RWPE1 (cell line): ENCODE measurements around the gene TRIM47.

Experiments used
- CTCF ChIA-PET: fragments of 350-600 bp; sonication (Branson Sonifier 250); formaldehyde crosslinking; extraction: SDS; loops from one replicate; lab custom pipeline; 2021; lab: Yijun Ruan, JAX
- POLR2A ChIA-PET: fragments of 400-600 bp; formaldehyde crosslinking; extraction: SDS; loops from one replicate; lab custom pipeline; 2020; ENCODE audit warnings: antibody characterized with exemption; ENCODE audit not compliant: low non-redundant PET; lab: Yijun Ruan, JAX
- DNase-seq: peaks from one replicate; pipeline ENCODE4 v3.0.0; 2012; ENCODE audit warnings: low spot score
- H3K27ac ChIP-seq: fragments of 450-650 bp; 2 replicates; pipeline ENCODE4 v1.5.1; 2017
- TF ChIP-seq, protein P1 (sequence below): fragments of 450-650 bp; conservative IDR thresholded peaks from 2 replicates; pipeline ENCODE4 v1.5.1; 2017; ENCODE audit warnings: low read depth, mild to moderate bottlenecking

Gene TRIM47

DNA sequence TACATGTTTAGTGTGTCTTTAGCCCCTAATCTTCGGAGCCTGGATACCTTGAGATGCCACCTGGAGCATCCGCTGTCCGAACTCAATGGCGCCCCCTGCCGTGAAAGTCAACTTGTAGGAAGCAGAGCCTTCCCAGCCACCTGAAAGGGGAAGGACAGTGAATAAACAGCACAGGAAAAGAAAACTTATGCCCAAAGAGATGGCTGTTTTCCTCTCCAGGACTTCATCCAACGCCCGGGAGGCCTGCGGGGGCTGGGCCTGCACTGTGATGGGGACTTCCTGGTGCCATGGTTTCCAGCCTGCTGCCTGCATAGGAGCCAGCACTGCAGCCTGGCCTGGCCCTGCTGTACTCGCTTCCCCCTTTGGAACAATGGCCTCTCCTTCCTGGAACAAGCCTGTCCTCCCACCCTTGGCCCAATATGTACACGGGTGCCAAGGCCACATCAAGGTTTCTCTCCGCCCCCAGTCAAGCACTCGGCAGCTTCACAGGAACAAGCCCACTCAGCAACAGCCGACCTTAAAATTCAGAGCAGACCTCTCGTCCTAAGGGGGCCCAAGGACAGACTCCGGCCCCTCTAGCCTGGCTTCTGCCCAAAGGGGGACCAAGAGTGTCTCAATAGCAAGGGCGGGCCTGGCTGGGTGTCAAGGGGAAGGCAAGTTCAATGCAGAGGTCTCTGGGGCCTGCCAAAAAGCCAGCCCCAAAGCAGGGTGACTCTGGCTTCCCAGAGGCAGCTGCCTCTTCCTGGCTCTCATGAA lies 29.7 kb downstream of the TRIM47 start:
- DNase-seq: peak; percentile 25
- ChIA-PET POLR2A (no interaction called here), CTCF (interaction anchor here (0.6 to 1.3 kb wide), 5 partner anchors 11 to 22 kb away, joined by 3 to 4 read pairs (median 3); no protein-coding TSS in a partner anchor)
- TF ChIP-seq, protein P1, sequence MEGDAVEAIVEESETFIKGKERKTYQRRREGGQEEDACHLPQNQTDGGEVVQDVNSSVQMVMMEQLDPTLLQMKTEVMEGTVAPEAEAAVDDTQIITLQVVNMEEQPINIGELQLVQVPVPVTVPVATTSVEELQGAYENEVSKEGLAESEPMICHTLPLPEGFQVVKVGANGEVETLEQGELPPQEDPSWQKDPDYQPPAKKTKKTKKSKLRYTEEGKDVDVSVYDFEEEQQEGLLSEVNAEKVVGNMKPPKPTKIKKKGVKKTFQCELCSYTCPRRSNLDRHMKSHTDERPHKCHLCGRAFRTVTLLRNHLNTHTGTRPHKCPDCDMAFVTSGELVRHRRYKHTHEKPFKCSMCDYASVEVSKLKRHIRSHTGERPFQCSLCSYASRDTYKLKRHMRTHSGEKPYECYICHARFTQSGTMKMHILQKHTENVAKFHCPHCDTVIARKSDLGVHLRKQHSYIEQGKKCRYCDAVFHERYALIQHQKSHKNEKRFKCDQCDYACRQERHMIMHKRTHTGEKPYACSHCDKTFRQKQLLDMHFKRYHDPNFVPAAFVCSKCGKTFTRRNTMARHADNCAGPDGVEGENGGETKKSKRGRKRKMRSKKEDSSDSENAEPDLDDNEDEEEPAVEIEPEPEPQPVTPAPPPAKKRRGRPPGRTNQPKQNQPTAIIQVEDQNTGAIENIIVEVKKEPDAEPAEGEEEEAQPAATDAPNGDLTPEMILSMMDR: peak; percentile 79
- peak overlapping the region; percentile 92 for H3K27ac ChIP-seq

DNA sequence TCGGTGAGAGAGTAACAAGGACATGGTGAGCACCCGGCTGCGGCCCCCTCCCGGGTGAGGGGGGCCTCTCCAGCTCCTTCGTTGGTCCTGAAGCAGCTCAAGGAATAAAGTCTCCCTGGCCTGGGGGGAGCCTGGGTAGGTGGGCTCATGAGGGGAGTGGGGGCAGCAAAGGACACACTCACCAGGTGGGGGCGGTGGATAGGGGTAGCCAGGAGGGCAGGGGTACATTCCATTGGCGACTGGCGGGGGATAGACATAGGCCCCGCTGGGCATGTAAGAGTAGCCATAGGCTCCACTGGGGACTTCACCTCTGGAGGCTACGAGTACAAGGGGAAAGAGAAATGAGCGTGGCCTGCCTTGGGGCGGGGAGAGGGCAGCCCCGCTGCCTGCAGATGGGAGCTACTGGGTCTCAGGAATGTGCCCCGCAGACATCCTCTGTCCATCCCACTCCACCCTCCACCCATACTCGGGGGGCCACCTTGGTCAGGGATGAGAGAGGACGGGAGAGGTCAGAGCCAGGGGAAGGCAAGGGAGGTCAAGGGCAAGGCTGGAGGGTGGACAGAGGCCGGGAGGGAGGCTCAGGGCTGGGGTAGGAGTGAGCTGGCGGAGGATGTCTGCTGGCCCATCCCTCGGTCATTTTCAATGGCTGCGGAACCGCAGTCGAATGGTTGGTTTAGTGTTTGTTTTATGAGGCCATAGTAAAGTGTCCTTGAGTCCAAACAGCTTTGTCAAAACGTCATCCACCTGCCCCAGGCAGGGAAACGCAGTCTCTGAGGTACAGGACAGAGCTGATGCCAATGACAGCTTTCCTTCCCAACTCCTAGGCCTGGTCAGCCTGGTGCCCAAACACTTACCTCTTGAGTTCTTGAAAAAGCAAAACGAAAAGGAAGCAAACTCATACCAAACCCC lies 30.5 kb downstream of the TRIM47 start:
- TF ChIP-seq, protein P1: no peak
- H3K27ac ChIP-seq: peak overlapping the region; percentile 92
- no peak for DNase-seq
- ChIA-PET CTCF (interaction anchor here (0.5 to 1.3 kb wide), 8 partner anchors 11 to 441 kb away, joined by 3 to 4 read pairs (median 3); no protein-coding TSS in a partner anchor), POLR2A (interaction anchor here (0.5 to 0.7 kb wide), 2 partner anchors 27 to 696 kb away, joined by 4 to 7 read pairs; no protein-coding TSS in a partner anchor)

DNA sequence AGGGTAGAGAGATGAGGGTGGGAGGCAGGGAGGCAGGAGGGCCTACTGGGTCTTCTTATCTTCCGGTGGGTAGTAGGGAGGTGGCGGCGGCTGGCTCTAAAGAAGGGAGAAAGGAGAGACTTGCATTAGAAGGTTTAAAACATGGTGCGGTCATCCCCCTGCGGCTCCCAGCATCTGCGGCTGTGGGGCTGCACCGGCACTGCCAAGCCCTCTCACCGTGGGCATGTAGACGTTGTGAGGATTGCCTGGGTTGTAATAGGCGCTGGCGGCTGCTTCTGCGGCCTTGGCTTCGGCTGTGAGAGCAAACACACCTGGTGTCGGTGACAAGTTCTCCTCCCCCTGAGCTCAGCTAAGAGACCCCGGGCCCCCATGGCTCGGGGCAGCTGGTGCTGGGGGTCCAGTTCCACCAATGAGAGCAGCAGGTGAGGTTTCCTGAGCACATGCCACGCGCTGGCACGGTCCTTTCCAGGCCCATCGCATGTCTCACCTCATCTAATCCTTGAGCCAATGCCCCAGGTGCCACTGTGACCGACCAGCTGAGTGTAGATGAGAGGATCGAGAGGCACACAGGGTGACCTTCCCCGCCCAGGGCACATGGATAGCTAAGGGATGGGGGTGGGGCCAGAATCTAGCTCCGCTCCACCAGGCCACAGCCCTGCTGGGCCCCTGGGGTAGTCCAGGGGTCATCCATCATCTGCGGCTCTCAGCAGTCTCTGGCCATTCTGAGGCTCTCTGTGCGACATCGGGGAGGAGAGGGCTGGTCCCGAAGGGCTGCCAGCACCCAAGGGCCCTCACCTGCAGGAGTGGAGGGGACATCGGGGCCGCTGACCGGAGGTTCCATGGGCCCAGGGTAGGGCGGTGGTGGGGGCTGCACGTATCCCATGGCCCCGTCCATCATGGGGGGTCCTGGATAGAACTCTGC lies 31.4 kb downstream of the TRIM47 start:
- ChIA-PET POLR2A (interaction anchor here (0.7 to 3.1 kb wide), 2 partner anchors 8 to 697 kb away, joined by 7 to 11 read pairs; partner anchors contain the start of gene WBP2), CTCF (interaction anchor here (0.5 to 1.4 kb wide), 5 partner anchors 12 to 74 kb away, joined by 3 to 5 read pairs (median 4); no protein-coding TSS in a partner anchor)
- TF ChIP-seq, protein P1: no peak
- peak overlapping the region; percentile 92 for H3K27ac ChIP-seq
- no peak for DNase-seq

DNA sequence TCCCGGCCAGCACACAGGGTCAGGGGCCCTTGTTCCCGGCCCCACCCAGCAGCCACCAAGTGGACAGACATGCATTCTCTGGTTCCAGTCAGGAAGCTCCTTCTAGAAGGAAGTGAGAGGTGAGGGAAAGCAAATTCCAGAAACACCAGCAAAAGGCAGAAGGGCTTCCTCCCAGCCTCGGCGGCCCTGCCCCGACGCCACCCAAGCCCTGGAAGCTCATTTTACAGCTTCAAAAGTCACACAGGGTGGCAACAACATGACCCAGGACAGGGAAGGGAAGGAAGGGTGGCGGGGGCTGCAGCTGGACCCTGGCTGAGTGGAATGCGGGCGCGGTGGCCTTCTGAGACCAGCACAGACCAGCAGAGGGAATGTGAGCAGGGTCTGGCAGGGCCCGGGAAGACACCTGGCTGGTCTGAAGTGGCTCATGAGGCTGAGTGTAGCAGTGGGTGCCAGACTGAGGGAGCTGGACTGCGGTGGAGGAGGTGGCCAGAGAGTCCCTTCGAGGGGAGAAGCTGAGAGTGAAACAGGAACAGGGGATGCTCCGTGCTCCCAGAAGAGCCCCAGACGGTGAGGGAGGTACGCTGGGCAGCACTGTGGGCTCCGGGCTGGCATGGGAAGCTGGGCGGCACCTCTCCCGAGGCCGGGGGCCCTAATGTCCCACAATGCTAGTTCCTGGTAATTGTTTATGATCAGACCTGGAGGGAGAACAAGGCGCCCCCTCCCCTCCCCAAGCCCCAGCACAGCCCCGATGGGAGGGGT lies 32.3 kb downstream of the TRIM47 start:
- no peak for DNase-seq
- POLR2A ChIA-PET: interaction anchor here (3.1 kb wide), 1 partner anchor 9 kb away, joined by 11 read pairs; the partner anchor contains the start of gene WBP2
- H3K27ac ChIP-seq: peak overlapping the region; percentile 92
- CTCF ChIA-PET: interaction anchor here (0.5 to 2.1 kb wide), 13 partner anchors 8 to 85 kb away, joined by 3 to 12 read pairs (median 4); partner anchors contain the start of gene WBP2
- TF ChIP-seq, protein P1: no peak

DNA sequence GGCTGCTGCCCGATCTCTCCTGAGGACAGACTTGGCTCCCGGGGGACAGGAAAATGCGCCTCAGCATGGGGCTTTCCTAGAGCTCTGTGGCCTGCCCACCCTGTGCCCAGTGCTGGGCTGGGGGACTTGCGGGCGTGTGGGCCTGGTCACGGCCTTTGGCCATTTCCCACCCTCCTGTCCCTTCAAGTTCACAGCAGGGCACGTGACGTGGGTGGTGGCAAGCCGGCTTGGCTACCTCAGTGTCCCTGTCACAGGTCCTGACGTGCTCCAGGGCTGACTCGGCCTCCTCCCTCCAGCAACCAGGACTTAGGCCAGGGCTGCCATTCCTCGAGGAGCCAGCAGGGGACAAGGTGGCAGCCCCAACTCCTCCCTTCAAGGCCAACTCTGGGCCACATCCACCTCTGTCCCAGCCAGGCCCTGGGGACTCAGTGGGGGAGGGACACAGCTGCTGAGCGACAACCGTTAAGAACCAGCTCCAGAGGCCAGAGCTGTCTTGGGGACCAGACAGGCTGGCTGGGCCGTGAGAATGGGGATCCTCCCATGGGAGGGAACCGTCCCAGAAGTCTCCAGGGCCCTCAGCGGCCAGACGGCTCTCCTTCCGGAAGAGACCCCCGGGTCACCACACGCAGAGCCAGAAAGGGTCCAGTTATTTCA lies 33.2 kb downstream of the TRIM47 start:
- peak; percentile 70 for DNase-seq
- ChIA-PET POLR2A (interaction anchor here (0.5 to 3.1 kb wide), 5 partner anchors 10 to 273 kb away, joined by 3 to 11 read pairs (median 4); partner anchors contain the start of gene WBP2), CTCF (interaction anchor here (0.5 to 2.1 kb wide), 13 partner anchors 9 to 86 kb away, joined by 3 to 12 read pairs (median 4); partner anchors contain the start of gene WBP2)
- peak overlapping the region; percentile 92 for H3K27ac ChIP-seq
- TF ChIP-seq, protein P1: peak; percentile 86
